ENCODE data around the gene SP100.

SP100 gene

DNA sequence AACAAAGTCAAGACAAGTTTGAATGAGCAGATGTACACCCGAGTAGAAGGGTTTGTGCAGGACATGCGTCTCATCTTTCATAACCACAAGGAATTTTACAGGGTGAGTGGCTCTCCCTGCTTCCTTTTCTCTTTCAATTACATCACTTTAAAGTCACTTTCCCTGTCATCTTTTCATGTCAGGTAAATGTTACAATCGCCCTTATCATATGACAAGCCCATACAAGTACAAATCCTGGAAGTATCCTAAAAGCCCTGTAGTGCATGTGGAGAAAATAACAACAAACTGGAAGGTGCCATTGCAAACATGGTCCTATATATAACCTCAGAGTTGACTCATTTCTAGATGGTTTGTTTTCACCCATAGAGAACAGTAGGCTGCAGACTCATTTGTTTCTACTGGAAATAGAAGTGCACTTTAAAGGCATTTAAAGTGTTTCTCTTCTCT lies 126.0 kb downstream of the SP100 start:
- TF ChIP-seq, protein P1, sequence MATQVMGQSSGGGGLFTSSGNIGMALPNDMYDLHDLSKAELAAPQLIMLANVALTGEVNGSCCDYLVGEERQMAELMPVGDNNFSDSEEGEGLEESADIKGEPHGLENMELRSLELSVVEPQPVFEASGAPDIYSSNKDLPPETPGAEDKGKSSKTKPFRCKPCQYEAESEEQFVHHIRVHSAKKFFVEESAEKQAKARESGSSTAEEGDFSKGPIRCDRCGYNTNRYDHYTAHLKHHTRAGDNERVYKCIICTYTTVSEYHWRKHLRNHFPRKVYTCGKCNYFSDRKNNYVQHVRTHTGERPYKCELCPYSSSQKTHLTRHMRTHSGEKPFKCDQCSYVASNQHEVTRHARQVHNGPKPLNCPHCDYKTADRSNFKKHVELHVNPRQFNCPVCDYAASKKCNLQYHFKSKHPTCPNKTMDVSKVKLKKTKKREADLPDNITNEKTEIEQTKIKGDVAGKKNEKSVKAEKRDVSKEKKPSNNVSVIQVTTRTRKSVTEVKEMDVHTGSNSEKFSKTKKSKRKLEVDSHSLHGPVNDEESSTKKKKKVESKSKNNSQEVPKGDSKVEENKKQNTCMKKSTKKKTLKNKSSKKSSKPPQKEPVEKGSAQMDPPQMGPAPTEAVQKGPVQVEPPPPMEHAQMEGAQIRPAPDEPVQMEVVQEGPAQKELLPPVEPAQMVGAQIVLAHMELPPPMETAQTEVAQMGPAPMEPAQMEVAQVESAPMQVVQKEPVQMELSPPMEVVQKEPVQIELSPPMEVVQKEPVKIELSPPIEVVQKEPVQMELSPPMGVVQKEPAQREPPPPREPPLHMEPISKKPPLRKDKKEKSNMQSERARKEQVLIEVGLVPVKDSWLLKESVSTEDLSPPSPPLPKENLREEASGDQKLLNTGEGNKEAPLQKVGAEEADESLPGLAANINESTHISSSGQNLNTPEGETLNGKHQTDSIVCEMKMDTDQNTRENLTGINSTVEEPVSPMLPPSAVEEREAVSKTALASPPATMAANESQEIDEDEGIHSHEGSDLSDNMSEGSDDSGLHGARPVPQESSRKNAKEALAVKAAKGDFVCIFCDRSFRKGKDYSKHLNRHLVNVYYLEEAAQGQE (IDR thresholded peaks at IDR 0.05; ENCODE audit: low read depth) = no peak
- TF ChIP-seq CEBPB (IDR thresholded peaks at IDR 0.05) = no peak
- TF ChIP-seq NFIC (IDR thresholded peaks at IDR 0.05) = no peak
- TF ChIP-seq CREB1 (IDR thresholded peaks at IDR 0.05; ENCODE audit: low read depth) = no peak
- no peak for TF ChIP-seq ZBTB7A (IDR thresholded peaks at IDR 0.05; ENCODE audit: low read depth)
- TF ChIP-seq YY1 (IDR thresholded peaks at IDR 0.05; ENCODE audit: low read depth) = no peak
- no peak for TF ChIP-seq TCF12 (IDR thresholded peaks at IDR 0.05; ENCODE audit: low read depth)
- TF ChIP-seq EP300 (IDR thresholded peaks at IDR 0.05; ENCODE audit: borderline replicate concordance) = no peak
- TF ChIP-seq FOXM1 (IDR thresholded peaks at IDR 0.05; ENCODE audit: borderline replicate concordance, low read depth) = no peak

DNA sequence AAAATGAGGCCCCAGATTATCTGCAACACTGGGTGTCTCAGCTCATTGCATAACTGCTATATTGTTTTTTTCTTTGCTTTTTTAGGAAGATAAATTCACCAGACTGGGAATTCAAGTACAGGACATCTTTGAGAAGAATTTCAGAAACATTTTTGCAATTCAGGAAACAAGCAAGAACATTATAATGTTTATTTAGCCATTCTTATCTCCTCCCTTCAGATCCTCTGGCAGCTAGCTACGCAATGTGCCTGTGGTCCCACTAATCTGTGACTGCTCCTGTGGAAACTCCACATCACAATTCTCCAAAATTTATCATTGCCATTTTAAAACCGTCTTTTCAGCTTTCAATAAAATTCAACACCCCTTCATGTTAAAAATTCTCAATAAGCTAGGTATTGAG lies 126.8 kb downstream of the SP100 start:
- TF ChIP-seq YY1 (IDR thresholded peaks at IDR 0.05; ENCODE audit: low read depth) (no peak), NFIC (IDR thresholded peaks at IDR 0.05) (no peak), ZBTB7A (IDR thresholded peaks at IDR 0.05; ENCODE audit: low read depth) (no peak), TCF12 (IDR thresholded peaks at IDR 0.05; ENCODE audit: low read depth) (no peak), TAF1 (IDR thresholded peaks at IDR 0.05; ENCODE audit: low read depth) (no peak), TEAD4 (IDR thresholded peaks at IDR 0.05) (no peak), RAD21 (IDR thresholded peaks at IDR 0.05; ENCODE audit: low read depth) (no peak), CEBPB (IDR thresholded peaks at IDR 0.05) (no peak), EGR1 (IDR thresholded peaks at IDR 0.05) (no peak), FOXM1 (IDR thresholded peaks at IDR 0.05; ENCODE audit: borderline replicate concordance, low read depth) (no peak), CREB1 (IDR thresholded peaks at IDR 0.05; ENCODE audit: low read depth) (no peak), EP300 (IDR thresholded peaks at IDR 0.05; ENCODE audit: borderline replicate concordance) (no peak)
- TF ChIP-seq, protein P2, sequence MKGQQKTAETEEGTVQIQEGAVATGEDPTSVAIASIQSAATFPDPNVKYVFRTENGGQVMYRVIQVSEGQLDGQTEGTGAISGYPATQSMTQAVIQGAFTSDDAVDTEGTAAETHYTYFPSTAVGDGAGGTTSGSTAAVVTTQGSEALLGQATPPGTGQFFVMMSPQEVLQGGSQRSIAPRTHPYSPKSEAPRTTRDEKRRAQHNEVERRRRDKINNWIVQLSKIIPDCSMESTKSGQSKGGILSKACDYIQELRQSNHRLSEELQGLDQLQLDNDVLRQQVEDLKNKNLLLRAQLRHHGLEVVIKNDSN (IDR thresholded peaks at IDR 0.05) = no peak
- TF ChIP-seq, protein P3, sequence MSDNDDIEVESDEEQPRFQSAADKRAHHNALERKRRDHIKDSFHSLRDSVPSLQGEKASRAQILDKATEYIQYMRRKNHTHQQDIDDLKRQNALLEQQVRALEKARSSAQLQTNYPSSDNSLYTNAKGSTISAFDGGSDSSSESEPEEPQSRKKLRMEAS (IDR thresholded peaks at IDR 0.05) = no peak
- TF ChIP-seq, protein P1 (IDR thresholded peaks at IDR 0.05; ENCODE audit: low read depth) = no peak

DNA sequence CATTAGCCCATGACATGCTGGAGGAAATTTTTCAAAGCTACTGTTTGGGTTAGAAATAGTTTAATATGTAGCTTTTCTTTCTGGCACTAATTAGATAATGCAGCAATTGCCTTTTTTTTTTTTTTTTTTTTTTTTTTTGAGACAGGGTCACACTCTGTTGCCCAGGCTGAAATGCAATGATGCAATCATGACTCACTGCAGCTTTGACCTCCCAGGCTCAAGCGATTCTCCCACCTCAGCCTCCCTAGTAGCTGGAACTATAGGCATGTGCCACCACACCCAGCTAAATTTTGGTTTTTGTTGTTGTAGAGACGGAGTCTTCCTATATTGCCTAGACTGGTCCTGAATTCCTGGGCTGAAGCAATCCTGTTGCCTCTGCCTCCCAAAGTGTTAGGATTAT lies 136.2 kb downstream of the SP100 start:
- peak; percentile 48; the same call in 1 of the 2 replicates for TF ChIP-seq CEBPB (IDR thresholded peaks at IDR 0.05)
- TF ChIP-seq, protein P2 (IDR thresholded peaks at IDR 0.05) = no peak

DNA sequence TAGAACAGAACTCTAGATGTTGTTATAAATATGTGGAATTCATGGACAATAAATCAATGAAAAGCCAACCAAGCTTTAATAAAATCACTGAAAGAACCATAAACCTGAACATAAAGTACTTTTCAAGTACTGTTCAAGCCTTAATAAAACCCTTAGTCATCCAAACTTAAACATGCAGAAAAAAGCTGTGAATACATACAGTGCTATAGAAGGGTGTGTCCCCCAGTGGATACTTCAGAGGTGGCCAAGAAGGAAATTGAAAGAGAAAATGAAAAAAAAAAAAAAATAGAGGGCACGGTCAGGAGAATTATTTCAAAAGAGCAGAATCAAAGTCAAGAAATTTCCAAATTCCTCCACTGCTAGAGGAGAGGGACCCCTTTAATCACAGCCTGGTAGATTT lies 141.1 kb downstream of the SP100 start:
- no peak for TF ChIP-seq NFIC (IDR thresholded peaks at IDR 0.05)
- TF ChIP-seq EGR1 (IDR thresholded peaks at IDR 0.05) = no peak
- TF ChIP-seq ZBTB7A (IDR thresholded peaks at IDR 0.05; ENCODE audit: low read depth) = no peak
- TF ChIP-seq, protein P3 (IDR thresholded peaks at IDR 0.05) = no peak
- TF ChIP-seq CEBPB (IDR thresholded peaks at IDR 0.05) = no peak
- no peak for TF ChIP-seq FOXM1 (IDR thresholded peaks at IDR 0.05; ENCODE audit: borderline replicate concordance, low read depth)

DNA sequence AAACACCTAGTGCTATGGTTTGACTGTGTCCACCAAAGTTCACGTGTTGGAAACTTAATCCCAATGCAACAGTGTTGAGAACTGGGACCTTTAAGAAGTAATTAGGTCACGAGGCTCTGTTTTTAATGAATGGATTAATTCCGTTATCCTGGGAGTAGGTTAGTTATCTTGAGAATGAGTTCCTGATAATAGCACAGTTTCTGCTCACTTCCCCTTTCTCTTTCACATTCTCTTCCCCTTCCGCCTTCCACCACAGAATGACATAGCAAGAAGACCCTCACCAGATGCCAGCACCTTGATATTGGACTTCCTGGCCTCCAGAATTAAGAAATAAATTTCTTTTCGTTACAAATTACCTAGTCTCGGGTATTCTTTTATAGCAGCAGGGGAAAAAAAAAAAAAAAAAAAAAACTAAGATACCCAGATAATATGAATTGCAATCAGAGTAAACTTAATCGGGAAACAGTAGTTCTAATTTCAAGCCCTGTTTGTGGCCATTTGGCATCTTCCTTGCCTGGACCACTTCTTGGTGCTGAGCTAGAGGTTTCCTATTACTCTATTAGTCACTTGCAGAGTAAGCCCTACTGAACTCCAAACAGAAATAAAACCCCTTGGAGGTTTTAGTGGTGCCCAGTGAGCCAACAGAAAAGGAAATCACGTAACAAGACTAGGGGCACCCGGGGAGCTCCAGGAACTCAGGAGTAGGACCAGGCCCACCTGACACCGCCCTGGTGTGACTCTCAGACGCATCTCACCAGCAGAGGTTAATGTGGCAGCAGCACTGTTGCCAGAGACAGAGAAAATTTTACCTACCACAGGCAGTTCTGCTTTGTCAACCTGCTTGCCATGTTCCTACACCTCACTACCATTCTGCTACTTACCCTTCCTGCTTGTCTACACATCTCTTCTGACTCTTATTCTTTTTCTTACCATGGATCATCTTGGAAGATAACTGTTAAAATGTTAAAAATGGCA lies 149.1 kb downstream of the SP100 start:
- TF ChIP-seq TAF1 (IDR thresholded peaks at IDR 0.05; ENCODE audit: low read depth) (no peak), EGR1 (IDR thresholded peaks at IDR 0.05) (no peak), CREB1 (IDR thresholded peaks at IDR 0.05; ENCODE audit: low read depth) (no peak), RAD21 (IDR thresholded peaks at IDR 0.05; ENCODE audit: low read depth) (no peak), TEAD4 (IDR thresholded peaks at IDR 0.05) (no peak), EP300 (IDR thresholded peaks at IDR 0.05; ENCODE audit: borderline replicate concordance) (no peak), YY1 (IDR thresholded peaks at IDR 0.05; ENCODE audit: low read depth) (no peak), NFIC (IDR thresholded peaks at IDR 0.05) (no peak), CEBPB (IDR thresholded peaks at IDR 0.05) (no peak), FOXM1 (IDR thresholded peaks at IDR 0.05; ENCODE audit: borderline replicate concordance, low read depth) (no peak), ZBTB7A (IDR thresholded peaks at IDR 0.05; ENCODE audit: low read depth) (no peak), TCF12 (IDR thresholded peaks at IDR 0.05; ENCODE audit: low read depth) (no peak)
- TF ChIP-seq, protein P1 (IDR thresholded peaks at IDR 0.05; ENCODE audit: low read depth) = no peak
- TF ChIP-seq, protein P2 (IDR thresholded peaks at IDR 0.05) = no peak
- TF ChIP-seq, protein P3 (IDR thresholded peaks at IDR 0.05) = no peak

Measured in Ishikawa (cell line).